NCI-H748 (cell line): ENCODE measurements around the gene RHBDD2.
A peak's percentile ranks its signal among the peaks of the same experiment; 100 is the strongest.
"Not testable (repeated sequence)": the region's sequence is repeated elsewhere in the genome, so short reads cannot be mapped to it uniquely, and the experiment has no call there.

Source experiments
- DNase-seq: peaks from one replicate; lab custom pipeline; 2025; ENCODE audit not compliant: unreplicated experiment; lab: John Stamatoyannopoulos, UW

The RHBDD2 gene

DNA sequence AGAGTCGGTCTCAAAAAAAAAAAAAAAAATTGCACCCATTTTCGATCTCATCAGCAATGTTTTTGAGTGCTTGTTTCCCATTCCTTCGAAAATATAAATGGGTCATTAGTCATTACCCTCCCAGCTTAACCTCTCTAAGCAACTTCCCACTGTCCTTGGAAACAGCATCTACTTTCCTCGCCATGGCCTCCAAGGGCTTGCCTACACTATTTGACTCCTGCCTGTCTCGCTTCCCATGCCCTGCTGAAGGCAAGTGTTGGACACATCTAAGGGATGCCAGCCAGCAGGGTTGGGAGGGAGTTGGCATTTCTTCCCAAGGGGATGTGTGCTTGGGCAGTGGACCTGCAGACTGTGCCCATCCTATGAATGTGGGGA, 12.7 kb upstream of the RHBDD2 start:
- DNase-seq: peak; percentile 34

DNA sequence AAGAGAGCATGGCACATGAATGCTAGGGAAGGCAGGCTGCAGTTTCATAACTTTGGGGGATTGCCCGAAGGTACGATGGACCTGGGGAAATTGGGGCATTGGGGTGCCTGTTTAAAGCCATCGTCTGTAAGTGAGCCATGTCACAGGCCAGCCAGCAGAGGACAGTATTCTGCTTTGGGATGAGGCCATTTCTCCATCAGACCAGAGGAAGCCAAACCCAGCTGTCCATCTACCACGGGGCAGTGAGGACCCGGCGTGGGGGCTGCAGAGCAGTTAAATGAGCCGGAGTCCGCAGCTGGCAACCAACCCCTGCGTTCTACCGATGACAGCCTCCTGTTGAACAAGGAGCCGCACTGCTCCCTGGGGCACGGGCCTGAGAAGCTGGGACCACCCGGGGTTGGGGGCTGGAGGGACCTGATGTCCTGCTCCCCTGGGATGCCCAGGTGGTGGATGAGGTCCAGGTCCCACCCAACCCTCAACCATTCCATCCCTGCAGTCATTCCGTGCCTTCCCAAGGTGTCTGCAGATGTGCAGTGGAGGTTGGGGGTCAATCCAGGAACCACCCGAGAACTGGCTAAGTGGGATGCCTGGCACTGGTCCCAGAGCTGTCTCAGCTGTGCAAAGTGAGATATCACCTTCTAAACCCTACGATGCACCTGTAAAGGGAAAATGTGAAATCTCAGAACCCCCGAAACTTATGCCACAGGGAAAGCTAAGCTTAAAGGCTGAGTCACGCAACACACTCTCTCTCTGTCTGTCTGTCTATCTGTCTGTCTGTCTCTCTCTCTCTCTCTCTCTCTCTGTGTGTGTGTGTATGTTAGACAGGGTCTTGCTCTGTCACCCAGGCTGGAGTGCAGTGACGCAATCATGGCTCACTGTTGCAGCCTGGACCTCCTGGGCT, 12.1 kb upstream of the RHBDD2 start:
- DNase-seq: peak; percentile 69

DNA sequence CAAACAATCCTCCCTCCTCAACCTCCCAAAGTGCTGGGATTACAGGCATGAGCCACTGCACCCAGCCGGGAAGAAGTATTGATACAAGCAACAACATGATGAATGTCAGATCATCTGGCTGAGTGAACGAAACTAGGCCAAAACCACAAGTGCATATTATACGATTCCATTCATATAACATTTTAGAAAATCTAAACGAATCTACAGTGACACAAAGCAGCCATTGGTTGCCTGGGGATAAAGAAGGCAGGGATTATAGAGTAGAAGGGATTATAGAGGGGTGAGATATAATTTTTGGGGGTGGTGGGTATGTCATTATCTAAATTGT, 11.5 kb upstream of the RHBDD2 start:
- DNase-seq: no peak

DNA sequence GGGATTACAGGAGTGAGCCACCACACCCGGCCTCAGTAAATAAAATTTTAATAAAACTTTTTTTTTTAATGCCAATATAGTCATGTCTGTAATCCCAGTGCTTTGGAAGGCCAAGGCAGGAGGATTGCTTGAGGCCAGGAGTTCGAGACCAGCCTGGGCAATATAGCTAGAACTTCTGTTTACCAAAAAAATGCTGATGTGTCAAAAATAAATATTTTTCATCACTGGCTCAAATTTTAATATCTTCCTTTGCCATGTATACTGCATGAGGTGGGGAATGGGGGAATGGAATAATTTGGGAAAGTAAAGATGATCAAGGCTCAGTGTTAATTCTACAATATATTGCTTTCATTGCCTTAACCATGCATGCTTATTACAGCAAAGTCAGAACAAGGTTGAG, 10.7 kb upstream of the RHBDD2 start:
- DNase-seq: no peak

DNA sequence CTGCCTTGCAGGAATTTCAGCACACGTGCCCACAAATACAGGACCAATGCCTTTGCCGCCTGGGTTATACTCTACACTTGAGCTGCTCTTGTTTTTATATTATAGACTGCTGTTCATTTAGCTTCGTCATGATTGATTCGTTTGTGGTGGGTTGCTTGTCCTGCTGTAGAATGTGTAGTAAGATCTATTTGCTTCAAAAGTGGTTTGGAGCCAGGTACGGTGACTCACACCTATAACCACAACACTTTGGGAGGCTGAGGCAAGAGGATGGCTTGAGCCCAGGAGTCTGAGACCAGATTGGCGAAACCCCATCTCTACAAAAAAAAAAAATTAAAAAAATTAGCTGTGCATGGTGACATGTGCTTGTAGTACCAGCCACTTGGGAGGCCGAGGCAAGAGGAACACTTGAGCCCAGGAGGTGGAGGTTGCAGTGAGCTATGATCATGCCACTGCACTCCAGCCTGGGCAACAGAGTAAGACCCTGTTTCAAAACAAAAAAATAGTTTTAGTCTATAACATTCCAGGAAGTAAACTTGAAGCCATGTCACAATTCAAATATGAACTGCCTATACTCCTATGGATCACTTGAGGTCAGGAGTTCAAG, 9.0 kb upstream of the RHBDD2 start:
- DNase-seq: no peak

DNA sequence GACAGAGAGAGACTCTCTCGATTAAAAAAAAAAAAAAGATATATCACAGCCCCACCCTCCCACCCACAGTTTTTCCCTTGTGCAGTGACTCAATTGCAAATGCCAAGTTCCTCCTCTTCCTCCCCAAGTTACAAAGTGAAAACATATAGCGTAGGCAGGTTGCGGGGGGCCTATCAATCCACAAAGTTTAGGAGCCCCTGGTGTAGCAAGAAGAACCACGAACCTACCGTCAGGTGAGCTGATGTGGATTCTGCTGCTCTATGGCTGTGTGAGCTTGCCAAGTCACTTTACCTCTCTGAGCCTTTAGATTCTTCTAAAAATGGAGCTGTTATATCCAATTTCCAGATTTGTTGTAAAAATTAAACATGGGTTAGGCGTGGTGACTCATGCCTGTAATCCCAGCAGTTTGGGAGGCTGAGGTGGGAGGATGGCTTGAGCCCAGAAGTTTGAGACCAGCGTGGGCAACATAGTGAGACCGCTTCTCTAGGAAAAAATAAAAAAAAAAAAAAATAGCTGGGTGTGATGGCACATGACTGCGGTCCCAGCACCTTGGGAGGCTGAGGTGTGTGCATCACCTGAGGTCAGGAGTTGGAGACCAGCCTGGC, 8.2 kb upstream of the RHBDD2 start:
- DNase-seq: no peak

DNA sequence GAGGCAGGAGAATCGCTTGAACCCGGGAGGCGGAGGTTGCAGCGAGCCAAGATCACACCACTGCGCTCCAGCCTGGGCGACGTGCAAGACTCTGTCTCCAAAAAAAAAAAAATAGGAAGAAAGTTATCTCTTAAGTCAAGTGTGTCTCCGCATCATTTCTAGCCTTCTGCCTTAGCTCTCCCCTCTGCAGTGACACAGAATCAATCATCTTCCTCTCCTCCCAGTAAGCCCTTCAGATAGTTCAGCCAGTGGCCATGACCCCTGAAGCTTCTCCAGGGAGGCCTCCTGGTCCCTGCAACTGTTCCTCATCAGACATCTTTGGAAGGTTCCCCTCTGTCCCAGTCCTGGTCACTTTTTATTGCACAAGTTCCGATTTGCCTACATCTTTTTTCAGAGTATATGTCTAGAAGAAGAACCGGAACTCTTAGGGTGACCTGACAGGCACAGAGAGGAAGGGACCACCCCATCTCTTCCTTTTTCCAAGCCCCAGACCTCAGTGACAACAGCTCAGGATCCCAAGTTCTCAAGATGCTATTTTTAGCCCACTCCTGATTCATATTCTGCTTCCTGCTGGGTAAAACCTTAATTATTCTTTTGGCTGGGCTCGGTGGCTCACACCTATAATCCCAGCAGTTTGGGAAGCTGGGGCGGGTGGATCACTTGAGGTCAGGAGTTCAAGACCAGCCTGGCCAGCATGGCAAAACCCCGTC, 6.6 kb upstream of the RHBDD2 start:
- DNase-seq: no peak

DNA sequence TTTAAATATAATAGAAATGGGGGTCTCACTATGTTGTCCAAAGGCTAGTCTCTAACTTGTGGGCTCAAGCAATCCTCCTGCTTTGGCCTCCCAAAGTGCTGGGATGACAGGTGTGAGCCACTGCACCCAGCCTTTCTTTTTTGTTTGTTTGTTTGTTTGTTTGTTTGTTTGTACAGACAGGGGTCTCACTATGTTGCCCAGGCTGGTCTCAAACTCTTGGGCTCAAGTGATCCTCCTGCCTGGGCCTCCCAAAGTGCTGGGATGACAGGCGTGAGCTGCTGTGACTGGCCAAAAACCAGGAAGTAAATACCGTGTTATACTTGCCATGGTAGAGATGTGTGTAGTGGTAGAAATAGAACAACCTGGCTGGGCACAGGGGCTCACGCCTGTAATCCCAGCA, 4.7 kb upstream of the RHBDD2 start:
- not testable (repeated sequence) for DNase-seq

DNA sequence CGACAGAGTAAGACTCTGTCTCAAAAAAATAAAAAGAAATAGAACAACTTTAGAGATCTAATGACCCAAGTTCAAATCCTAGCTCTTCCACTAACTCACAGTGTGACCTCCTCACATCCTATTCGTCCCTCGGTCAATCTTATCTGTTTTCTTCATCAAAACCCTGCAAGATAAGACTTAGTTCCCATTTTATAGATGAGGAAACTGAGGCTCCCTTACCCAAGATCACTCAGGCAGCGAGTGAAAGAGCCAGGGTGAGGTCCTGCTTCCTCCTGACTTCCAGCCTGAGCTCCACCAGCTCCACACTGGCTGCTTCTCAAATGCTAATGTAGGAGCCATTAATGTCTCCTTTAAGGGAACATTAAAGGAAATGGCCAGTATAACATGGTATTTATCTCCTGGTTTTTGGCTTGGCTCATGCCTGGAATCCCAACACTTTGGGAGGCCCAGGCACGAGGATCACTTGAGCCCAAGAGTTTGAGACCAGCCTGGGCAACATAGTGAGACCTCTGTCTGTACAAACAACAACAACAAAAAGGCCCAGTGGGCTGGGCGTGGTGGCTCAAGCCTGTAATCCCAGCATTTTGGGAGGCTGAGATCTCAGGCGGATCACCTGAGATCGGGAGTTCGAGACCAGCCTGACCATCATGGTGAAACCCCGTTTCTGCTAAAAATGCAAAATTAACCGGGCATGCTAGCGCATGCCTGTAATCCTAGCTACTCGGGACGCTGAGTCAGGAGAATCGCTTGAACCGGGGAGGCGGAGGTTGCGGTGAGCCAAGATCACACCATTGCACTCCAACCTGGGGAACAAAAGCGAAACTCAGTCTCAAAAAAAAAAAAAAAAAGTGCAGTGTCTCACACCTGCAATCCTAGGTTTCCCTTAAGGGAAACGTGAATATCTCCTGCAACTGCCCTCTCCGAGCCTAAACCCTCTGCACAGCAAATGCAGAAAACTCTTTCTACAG, 3.4 kb upstream of the RHBDD2 start:
- no peak for DNase-seq

DNA sequence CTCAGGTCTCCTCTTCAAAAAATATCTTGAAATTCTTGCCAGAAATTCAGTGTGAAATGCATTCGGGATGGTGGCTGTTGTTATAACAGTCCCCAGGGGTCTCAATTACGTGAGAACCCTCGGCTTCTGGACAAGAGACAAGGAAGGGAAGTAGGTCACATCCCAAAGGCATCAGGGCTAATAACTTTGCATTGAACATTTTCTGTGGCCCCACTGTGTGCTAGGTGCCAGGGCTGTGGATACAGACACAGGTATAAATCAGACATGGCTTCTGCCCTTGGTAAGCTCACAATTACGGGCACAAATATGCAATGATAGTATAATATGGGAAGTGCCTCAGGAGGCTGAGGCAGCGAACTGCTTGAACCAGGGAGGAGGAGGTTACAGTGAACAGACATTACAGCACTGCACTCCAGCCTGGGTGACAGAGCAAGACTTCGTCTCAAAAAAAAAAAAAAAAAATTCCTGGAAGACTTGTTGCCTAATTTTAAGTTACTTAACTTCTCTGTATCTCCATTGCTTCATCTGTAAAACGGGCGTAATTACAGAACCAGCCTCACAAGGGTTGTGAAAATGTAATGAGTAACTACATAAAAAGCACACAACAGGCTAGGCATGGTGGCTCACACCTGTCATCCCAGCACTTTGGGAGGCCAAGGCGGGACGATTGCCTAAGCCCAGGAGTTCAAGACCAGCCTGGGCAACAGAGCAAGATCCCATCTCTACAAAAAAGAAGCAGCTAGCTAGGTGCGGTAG, 2.5 kb upstream of the RHBDD2 start:
- no peak for DNase-seq

DNA sequence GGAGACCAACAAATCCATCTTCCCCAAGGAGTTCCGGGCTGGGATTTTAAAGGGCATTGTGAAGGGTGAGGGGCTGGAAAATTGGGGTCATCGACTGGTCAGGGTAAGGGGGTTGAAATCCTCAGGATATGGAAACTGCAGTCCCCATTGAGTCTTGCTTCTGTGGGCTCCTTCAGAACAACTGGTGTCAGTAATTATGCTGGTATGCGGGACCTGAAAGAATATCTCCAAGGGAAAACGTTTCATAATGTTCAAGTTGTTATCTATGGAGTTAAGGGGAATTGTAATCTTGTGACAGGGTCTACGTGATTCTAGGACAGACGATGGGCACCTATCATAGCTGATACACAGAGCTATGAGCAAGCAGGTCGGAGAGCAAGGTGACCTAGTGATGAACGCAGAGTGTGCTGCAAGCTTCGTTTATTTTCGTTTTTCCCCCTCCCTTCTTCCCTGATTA, 494 bp upstream of the RHBDD2 start:
- no peak for DNase-seq

DNA sequence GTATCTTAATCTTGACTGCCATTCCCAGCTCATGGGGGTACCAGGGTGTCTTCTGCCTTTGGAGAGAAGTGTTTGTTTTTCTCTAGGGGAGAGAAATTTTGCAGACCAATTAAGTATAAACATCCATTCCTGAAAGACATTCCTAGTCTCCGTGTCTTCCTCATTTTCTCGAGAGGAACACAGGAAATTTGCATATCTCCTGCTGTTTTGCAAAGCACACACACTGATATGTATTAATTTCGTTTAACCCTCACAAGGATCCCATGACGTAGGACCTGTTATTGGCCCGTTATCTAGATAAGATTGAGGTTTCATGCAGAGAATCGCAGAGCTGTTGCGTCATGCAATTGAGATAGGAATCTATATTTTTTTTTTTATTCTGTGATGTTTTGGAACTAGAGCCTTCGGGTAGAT, 944 bp downstream of the RHBDD2 start:
- peak; percentile 22 for DNase-seq

DNA sequence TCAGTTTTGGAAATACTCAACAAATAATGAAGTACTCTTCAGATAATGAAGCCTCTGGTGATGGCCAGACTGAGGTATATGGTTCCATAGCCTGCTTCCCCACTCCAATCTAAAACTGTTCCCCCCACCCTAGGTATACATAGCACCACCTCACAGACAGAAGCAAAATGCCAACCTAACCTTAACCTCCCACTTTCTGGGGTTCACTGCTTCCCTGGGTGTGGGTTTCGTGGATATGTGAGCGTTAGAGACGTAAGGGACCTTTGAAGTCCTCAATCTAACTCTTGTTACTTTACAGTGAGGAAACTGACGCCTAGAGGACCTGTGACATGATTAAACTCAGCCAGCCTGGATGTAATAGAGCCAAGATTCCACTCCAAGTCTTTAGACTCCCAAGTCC, 1.4 kb downstream of the RHBDD2 start:
- DNase-seq: no peak

DNA sequence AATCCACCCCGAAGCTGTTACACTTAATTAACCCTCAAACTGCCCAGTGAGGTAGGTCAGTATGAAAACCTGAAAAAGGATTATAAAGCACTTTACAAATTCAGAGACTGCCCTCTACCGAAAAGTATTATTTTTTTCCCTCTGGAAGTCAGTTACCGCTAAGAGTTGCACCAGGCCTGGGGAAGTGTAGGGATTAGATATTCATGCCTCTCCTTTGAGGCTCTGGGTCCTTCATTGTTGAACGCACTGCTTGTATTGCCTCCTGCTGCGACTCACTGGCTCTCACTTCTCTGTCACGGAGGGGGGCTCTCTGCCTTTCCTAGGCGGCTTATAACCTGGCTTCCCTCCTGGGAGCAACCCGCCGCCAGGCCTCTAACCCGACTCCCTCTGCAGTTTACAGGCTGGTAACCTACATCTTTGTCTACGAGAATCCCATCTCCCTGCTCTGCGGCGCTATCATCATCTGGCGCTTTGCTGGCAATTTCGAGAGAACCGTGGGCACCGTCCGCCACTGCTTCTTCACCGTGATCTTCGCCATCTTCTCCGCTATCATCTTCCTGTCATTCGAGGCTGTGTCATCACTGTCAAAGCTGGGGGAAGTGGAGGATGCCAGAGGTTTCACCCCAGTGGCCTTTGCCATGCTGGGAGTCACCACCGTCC, 2.7 kb downstream of the RHBDD2 start:
- DNase-seq: no peak

DNA sequence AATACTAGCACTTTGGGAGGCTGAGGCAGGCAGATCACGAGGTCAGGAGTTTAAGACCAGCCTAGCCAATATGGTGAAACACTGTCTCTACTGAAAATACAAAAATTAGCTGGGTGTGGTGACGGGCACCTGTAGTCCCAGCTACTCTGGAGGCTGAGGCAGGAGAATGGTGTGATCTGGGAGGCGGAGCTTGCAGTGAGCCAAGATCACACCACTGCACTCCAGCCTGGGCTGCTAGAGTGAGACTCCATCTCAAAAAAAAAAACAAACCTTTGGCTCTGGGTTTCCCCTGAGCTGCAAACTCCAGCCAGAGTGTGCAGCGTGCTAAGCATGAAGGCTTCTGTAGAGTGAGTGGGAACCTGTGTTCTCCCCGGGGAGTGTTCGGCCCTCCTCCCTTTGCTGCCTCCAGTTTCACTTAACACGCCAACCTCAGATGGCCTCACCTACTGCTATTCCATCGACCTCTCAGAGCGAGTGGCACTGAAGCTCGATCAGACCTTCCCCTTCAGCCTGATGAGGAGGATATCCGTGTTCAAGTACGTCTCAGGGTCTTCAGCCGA, 4.5 kb downstream of the RHBDD2 start:
- not testable (repeated sequence) for DNase-seq

DNA sequence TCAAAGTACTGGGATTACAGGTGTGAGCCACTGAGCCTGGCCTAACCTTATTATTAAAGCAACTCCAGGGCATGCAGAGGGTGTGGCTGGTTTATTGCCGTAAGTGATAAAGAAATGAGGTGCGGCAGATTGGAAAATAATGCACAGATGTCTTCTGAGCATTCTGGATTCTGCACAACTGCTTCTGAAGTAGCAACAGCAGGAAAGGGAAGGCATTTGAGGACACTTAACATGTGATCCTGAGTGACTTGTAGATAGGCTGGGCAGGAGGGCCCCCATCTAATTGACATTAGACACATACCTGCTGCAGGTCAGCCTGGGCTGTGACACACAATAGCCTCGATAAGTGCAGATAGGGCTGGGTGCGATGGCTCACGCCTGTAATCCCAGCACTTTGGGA, 5.6 kb downstream of the RHBDD2 start:
- no peak for DNase-seq

DNA sequence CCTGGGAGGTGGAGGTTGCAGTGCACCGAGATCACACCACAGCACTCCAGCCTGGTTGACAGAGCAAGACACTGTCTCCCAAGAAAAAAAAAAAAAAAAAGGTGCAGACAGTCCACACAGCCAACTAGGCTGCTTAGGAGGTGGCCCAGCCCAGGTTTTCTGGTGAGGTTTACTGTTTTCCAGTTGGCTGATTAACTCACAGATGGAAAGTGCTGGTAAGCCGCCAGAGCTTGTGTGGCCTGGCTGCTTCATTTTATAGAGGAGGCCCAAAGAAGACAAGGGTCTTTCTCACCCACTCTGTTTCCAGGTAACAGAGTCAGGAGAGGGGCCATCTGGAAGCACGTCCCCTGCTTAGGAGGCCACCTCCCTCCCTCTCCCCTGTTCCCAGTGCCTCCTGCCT, 6.2 kb downstream of the RHBDD2 start:
- no peak for DNase-seq

DNA sequence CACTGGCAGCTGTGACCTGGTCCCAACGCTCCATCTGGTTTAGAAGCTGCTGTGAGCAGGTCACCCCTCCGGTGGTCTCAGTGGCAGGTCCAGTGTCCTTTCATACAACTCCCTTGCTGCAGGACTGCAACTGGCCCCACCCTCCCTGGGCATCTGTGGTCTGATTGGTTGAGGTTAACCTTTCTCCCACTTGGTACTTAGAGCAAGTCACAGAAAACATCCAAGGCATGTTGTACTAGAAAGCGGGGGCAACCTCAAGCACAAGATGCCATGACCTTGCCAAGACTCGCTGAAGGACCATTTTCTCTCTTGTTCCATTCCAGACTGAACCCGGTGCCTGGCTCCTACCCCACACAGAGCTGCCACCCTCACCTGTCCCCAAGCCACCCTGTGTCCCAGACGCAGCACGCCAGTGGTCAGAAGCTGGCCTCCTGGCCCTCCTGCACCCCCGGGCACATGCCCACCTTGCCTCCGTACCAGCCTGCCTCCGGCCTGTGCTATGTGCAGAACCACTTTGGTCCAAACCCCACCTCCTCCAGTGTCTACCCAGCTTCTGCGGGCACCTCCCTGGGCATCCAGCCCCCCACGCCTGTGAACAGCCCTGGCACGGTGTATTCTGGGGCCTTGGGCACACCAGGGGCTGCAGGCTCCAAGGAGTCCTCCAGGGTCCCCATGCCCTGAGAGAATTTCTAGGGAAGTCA, 9.0 kb downstream of the RHBDD2 start:
- DNase-seq: no peak
